DOHH2 (cell line): ENCODE data around the gene RFWD3.

ENCODE experiments used
- H3F3A ChIP-seq: fragments of 200-600 bp; sonication (generic), shearing (Covaris generic); 2 replicates; pipeline ENCODE4 v1.6.0; 2016; ENCODE audit warnings: antibody characterized with exemption, mild to moderate bottlenecking; ENCODE audit not compliant: control insufficient read depth, insufficient read depth
- H3K27ac ChIP-seq: fragments of 200-600 bp; sonication (generic); 2 replicates; pipeline ENCODE4 v1.5.1; 2014; ENCODE audit warnings: low read depth, mild to moderate bottlenecking, low read length, moderate library complexity
- H3K27me3 ChIP-seq: fragments of 200-600 bp; sonication (generic); 2 replicates; pipeline ENCODE4 v1.6.1; 2014; ENCODE audit warnings: mild to moderate bottlenecking, low read length, mixed read lengths; ENCODE audit not compliant: control insufficient read depth
- H3K36me3 ChIP-seq: fragments of 200-600 bp; sonication (generic); 2 replicates; pipeline ENCODE4 v1.6.1; 2014; ENCODE audit warnings: mild to moderate bottlenecking, low read length, moderate library complexity, mixed read lengths; ENCODE audit not compliant: control insufficient read depth
- H3K4me1 ChIP-seq: fragments of 200-600 bp; sonication (generic); 2 replicates; pipeline ENCODE4 v1.6.1; 2014; ENCODE audit warnings: mild to moderate bottlenecking, low read length, mixed read lengths; ENCODE audit not compliant: control insufficient read depth
- H3K4me2 ChIP-seq: fragments of 200-600 bp; sonication (generic); 2 replicates; pipeline ENCODE4 v1.6.0; 2014; ENCODE audit warnings: mild to moderate bottlenecking, low read length, moderate library complexity
- H3K4me3 ChIP-seq: fragments of 200-600 bp; sonication (generic); 2 replicates; pipeline ENCODE4 v1.5.1; 2014; ENCODE audit warnings: mild to moderate bottlenecking, low read length, mixed read lengths
- H3K79me2 ChIP-seq: fragments of 200-600 bp; sonication (generic); 2 replicates; pipeline ENCODE4 v1.6.1; 2014; ENCODE audit warnings: mild to moderate bottlenecking, low read length, mixed read lengths; ENCODE audit not compliant: control insufficient read depth
- H3K9me2 ChIP-seq: fragments of 200-600 bp; sonication (generic); replicated peaks from 2 replicates; pipeline ENCODE4 v1.6.1; 2014; ENCODE audit warnings: mild to moderate bottlenecking, low read length, mixed read lengths; ENCODE audit not compliant: control insufficient read depth
- H3K9me3 ChIP-seq: fragments of 200-600 bp; sonication (generic); 2 replicates; pipeline ENCODE4 v1.6.1; 2014; ENCODE audit warnings: antibody characterized with exemption, low read length, mixed read lengths; ENCODE audit not compliant: control insufficient read depth, insufficient read depth
- H4K20me1 ChIP-seq: fragments of 200-600 bp; sonication (generic); 2 replicates; pipeline ENCODE4 v1.6.0; 2014; ENCODE audit warnings: low read depth, mild to moderate bottlenecking, antibody characterized with exemption, low read length, moderate library complexity; ENCODE audit not compliant: control insufficient read depth, insufficient read depth
- EZH2phosphoT487 ChIP-seq: fragments of 200-600 bp; sonication (generic); IDR thresholded peaks from 2 replicates; pipeline ENCODE4 v1.6.1; 2017; ENCODE audit warnings: borderline replicate concordance, mild to moderate bottlenecking, antibody characterized with exemption, low read length, moderate library complexity, mixed read lengths
- TF ChIP-seq, protein P1 (sequence below): fragments of 200-600 bp; sonication (generic); IDR thresholded peaks from one replicate; pipeline ENCODE4 v1.5.1; 2014; ENCODE audit warnings: antibody characterized with exemption, mild to moderate bottlenecking, low read depth, low read length; ENCODE audit not compliant: poor library complexity, severe bottlenecking

Gene RFWD3

DNA sequence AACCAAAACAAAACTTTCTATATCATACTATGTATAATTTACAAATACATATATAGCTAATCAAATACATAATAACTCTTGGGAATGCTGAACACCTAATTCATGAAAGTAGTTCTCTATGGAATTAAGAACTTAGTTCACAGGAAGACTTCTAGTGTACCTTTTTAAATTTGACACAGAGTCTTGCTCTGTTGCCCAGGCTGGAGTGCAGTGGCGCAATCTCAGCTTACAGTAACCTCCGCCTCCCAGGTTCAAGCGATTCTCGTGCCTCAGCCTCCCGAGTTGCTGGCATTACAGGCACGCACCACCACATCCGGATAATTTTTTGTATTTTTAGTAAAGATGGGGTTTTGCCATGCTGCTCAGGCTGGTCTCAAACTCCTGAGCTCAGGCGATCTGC, 24.7 kb downstream of the RFWD3 start:
- Histone ChIP-seq H4K20me1 (no peaks in the 10 kb centered on the region), H3K4me3 (no peak overlapping the region), H3K79me2 (peaks cover 10% of the 10 kb centered on the region), H3K9me3 (no peaks in the 10 kb centered on the region), H3K9me2 (no peaks in the 10 kb centered on the region), H3K4me2 (no peak overlapping the region), H3F3A (peaks cover 5% of the 10 kb centered on the region; the same call in 1 of the 2 replicates), H3K27ac (no peak overlapping the region), H3K27me3 (no peaks in the 10 kb centered on the region), H3K4me1 (no peaks in the 10 kb centered on the region), H3K36me3 (peaks cover 91% of the 10 kb centered on the region)
- TF ChIP-seq, protein P1, sequence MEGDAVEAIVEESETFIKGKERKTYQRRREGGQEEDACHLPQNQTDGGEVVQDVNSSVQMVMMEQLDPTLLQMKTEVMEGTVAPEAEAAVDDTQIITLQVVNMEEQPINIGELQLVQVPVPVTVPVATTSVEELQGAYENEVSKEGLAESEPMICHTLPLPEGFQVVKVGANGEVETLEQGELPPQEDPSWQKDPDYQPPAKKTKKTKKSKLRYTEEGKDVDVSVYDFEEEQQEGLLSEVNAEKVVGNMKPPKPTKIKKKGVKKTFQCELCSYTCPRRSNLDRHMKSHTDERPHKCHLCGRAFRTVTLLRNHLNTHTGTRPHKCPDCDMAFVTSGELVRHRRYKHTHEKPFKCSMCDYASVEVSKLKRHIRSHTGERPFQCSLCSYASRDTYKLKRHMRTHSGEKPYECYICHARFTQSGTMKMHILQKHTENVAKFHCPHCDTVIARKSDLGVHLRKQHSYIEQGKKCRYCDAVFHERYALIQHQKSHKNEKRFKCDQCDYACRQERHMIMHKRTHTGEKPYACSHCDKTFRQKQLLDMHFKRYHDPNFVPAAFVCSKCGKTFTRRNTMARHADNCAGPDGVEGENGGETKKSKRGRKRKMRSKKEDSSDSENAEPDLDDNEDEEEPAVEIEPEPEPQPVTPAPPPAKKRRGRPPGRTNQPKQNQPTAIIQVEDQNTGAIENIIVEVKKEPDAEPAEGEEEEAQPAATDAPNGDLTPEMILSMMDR: no peak
- TF ChIP-seq EZH2phosphoT487: no peak

DNA sequence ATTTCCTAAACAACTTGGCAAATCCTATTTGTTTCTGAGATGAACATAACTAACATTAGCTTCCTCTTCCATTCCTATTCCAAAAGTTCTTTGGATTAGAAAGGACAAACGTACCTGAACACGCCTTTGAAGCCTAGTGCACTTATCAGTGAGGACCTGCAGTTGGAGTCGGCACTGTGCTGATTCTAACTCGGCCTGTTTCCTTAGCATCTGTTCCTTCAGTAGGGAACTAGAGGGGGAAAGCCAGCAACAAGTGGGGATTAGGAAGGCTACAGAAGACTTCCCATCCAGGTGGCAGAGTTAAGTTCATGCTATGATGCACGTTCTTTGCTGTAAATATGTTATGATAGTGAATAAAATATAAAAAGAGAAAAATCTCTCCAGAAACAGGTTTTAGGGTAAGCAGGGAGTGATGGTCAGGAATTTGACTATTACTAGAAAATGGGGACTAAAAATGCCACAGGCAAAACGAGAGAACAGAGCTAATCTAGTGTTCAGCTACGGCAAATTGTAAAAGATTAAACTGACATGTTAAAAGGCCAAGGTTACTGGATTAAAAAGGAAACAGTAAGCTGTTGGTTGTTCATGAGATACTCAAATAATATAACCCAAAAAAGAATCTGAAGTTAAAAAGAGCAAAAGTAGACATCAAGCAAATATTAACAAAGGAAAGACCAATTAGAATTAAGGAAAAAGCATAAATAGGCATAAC, 28.8 kb downstream of the RFWD3 start:
- Histone ChIP-seq H3K27me3 (no peaks in the 10 kb centered on the region), H3K4me3 (no peak overlapping the region), H3K4me1 (no peaks in the 10 kb centered on the region), H3K9me3 (no peaks in the 10 kb centered on the region), H3F3A (peaks cover 4% of the 10 kb centered on the region; the same call in 1 of the 2 replicates), H3K4me2 (no peak overlapping the region), H3K9me2 (no peaks in the 10 kb centered on the region), H3K79me2 (peaks cover 4% of the 10 kb centered on the region; the same call in 1 of the 2 replicates), H3K27ac (no peak overlapping the region), H4K20me1 (no peaks in the 10 kb centered on the region), H3K36me3 (peaks cover 90% of the 10 kb centered on the region)
- TF ChIP-seq, protein P1: no peak
- no peak for TF ChIP-seq EZH2phosphoT487

DNA sequence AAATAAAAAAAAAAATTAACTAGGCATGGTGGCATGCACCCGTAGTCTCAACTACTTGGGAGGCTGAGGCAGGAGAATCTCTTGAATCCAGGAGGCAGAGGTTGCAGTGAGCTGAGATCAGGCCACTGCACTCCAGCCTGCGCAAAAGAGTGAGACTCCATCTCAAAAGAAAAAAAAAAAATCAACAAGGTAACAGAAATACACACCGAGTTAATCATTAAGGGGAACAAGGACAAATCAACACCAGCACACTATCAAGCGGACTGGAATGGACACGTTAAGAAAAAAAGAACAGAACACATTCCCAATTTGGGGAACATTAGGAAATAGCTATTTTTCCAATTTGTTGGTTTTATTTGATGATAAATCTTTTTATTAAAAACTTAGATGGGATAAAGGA, 31.4 kb downstream of the RFWD3 start:
- no peak overlapping the region for H3K4me3 ChIP-seq
- H3K9me3 ChIP-seq: no peaks in the 10 kb centered on the region
- no peaks in the 10 kb centered on the region for H3K4me1 ChIP-seq
- H3K79me2 ChIP-seq: peaks cover 7% of the 10 kb centered on the region
- H4K20me1 ChIP-seq: no peaks in the 10 kb centered on the region
- no peak overlapping the region for H3K4me2 ChIP-seq
- H3K36me3 ChIP-seq: peaks cover 95% of the 10 kb centered on the region
- TF ChIP-seq, protein P1: no peak
- TF ChIP-seq EZH2phosphoT487: no peak
- 0 out of 2 replicates have a peak, but pooled peaks cover 2% of the 10 kb centered on the region for H3F3A ChIP-seq
- H3K27me3 ChIP-seq: no peaks in the 10 kb centered on the region
- no peaks in the 10 kb centered on the region for H3K9me2 ChIP-seq
- no peak overlapping the region for H3K27ac ChIP-seq
